ENCODE results near the gene ANK2. TPM values are rescaled to one million over a fixed set of nuclear protein-coding genes. Genes with fewer than 3 reads are reported as not detected.

ANK2 gene
- total and polyA plus RNA-seq, 2 donors = 5.3 to 14.7 TPM

- Histone ChIP-seq H3K9me3 (ENCODE audit: control insufficient read depth in 2 of 2, insufficient read depth in 1 of 2, low read length in 1 of 2) (no peaks in the 10 kb centered on the region), H3K4me1 (ENCODE audit: control insufficient read depth in 2 of 2, insufficient read depth in 2 of 2, low read length in 2 of 2) (no peaks in the 10 kb centered on the region), H3K27me3 (ENCODE audit: control insufficient read depth in 2 of 2, insufficient read depth in 1 of 2, low read length in 1 of 2) (no peaks in the 10 kb centered on the region), H3K4me3 (ENCODE audit: low read length in 2 of 2) (no peak overlapping the region), H3K36me3 (ENCODE audit: control insufficient read depth in 2 of 2, insufficient read depth in 2 of 2, low read length in 1 of 2) (no peaks in the 10 kb centered on the region), H3K27ac (ENCODE audit: low read depth in 1 of 2, low read length in 1 of 2) (no peak overlapping the region)
- no peak for DNase-seq (ENCODE audit: low read depth in 6 of 9, low spot score in 9 of 9)
- whole genome bisulfite sequencing = 97% methylated on average over 4 of the region's 4 CpGs
These were observed 36.7 kb upstream of the ANK2 start for GRCh38 chr4:113012786-113013185.

- no peak overlapping the region for H3K27ac ChIP-seq (ENCODE audit: low read depth in 1 of 2, low read length in 1 of 2)
- no peak overlapping the region for H3K4me3 ChIP-seq (ENCODE audit: low read length in 2 of 2)
- no peaks in the 10 kb centered on the region for H3K9me3 ChIP-seq (ENCODE audit: control insufficient read depth in 2 of 2, insufficient read depth in 1 of 2, low read length in 1 of 2)
- no peak for DNase-seq (ENCODE audit: low read depth in 6 of 9, low spot score in 9 of 9)
- no peaks in the 10 kb centered on the region for H3K36me3 ChIP-seq (ENCODE audit: control insufficient read depth in 2 of 2, insufficient read depth in 2 of 2, low read length in 1 of 2)
- H3K27me3 ChIP-seq (ENCODE audit: control insufficient read depth in 2 of 2, insufficient read depth in 1 of 2, low read length in 1 of 2) = no peaks in the 10 kb centered on the region
- no peaks in the 10 kb centered on the region for H3K4me1 ChIP-seq (ENCODE audit: control insufficient read depth in 2 of 2, insufficient read depth in 2 of 2, low read length in 2 of 2)
- 74% methylated on average over 1 of the region's 1 CpG for WGBS
These were observed 35.7 kb upstream of the ANK2 start for GRCh38 chr4:113013751-113014150.

- WGBS = 98% methylated on average over 1 of the region's 1 CpG
- Histone ChIP-seq H3K4me1 (ENCODE audit: control insufficient read depth in 2 of 2, insufficient read depth in 2 of 2, low read length in 2 of 2) (no peaks in the 10 kb centered on the region), H3K4me3 (ENCODE audit: low read length in 2 of 2) (no peak overlapping the region), H3K27me3 (ENCODE audit: control insufficient read depth in 2 of 2, insufficient read depth in 1 of 2, low read length in 1 of 2) (no peaks in the 10 kb centered on the region), H3K9me3 (ENCODE audit: control insufficient read depth in 2 of 2, insufficient read depth in 1 of 2, low read length in 1 of 2) (no peaks in the 10 kb centered on the region), H3K27ac (ENCODE audit: low read depth in 1 of 2, low read length in 1 of 2) (no peak overlapping the region), H3K36me3 (ENCODE audit: control insufficient read depth in 2 of 2, insufficient read depth in 2 of 2, low read length in 1 of 2) (no peaks in the 10 kb centered on the region)
- no peak for DNase-seq (ENCODE audit: low read depth in 6 of 9, low spot score in 9 of 9)
These were observed 33.1 kb upstream of the ANK2 start for GRCh38 chr4:113016377-113016776.

- H3K27me3 ChIP-seq (ENCODE audit: control insufficient read depth in 2 of 2, insufficient read depth in 1 of 2, low read length in 1 of 2) = no peaks in the 10 kb centered on the region
- no peaks in the 10 kb centered on the region for H3K36me3 ChIP-seq (ENCODE audit: control insufficient read depth in 2 of 2, insufficient read depth in 2 of 2, low read length in 1 of 2)
- 74% methylated on average over 1 of the region's 1 CpG for WGBS
- DNase-seq (ENCODE audit: low read depth in 6 of 9, low spot score in 9 of 9) = no peak
- H3K9me3 ChIP-seq (ENCODE audit: control insufficient read depth in 2 of 2, insufficient read depth in 1 of 2, low read length in 1 of 2) = no peaks in the 10 kb centered on the region
- H3K27ac ChIP-seq (ENCODE audit: low read depth in 1 of 2, low read length in 1 of 2) = no peak overlapping the region
- no peak overlapping the region for H3K4me3 ChIP-seq (ENCODE audit: low read length in 2 of 2)
- no peaks in the 10 kb centered on the region for H3K4me1 ChIP-seq (ENCODE audit: control insufficient read depth in 2 of 2, insufficient read depth in 2 of 2, low read length in 2 of 2)
These were observed 28.5 kb upstream of the ANK2 start for GRCh38 chr4:113020966-113021365.

GRCh38 chr4:113024388-113024787 is 25.1 kb upstream of the ANK2 start:
- Histone ChIP-seq H3K4me3 (ENCODE audit: low read length in 2 of 2) (no peak overlapping the region), H3K27ac (ENCODE audit: low read depth in 1 of 2, low read length in 1 of 2) (no peak overlapping the region), H3K4me1 (ENCODE audit: control insufficient read depth in 2 of 2, insufficient read depth in 2 of 2, low read length in 2 of 2) (no peaks in the 10 kb centered on the region), H3K9me3 (ENCODE audit: control insufficient read depth in 2 of 2, insufficient read depth in 1 of 2, low read length in 1 of 2) (no peaks in the 10 kb centered on the region), H3K36me3 (ENCODE audit: control insufficient read depth in 2 of 2, insufficient read depth in 2 of 2, low read length in 1 of 2) (no peaks in the 10 kb centered on the region), H3K27me3 (ENCODE audit: control insufficient read depth in 2 of 2, insufficient read depth in 1 of 2, low read length in 1 of 2) (no peaks in the 10 kb centered on the region)
- WGBS = 97% methylated on average over 1 of the region's 1 CpG
- no peak for DNase-seq (ENCODE audit: low read depth in 6 of 9, low spot score in 9 of 9)

- no peak for DNase-seq (ENCODE audit: low read depth in 6 of 9, low spot score in 9 of 9)
- no peaks in the 10 kb centered on the region for H3K36me3 ChIP-seq (ENCODE audit: control insufficient read depth in 2 of 2, insufficient read depth in 2 of 2, low read length in 1 of 2)
- 92% methylated on average over 1 of the region's 1 CpG for WGBS
- no peaks in the 10 kb centered on the region for H3K9me3 ChIP-seq (ENCODE audit: control insufficient read depth in 2 of 2, insufficient read depth in 1 of 2, low read length in 1 of 2)
- H3K27me3 ChIP-seq (ENCODE audit: control insufficient read depth in 2 of 2, insufficient read depth in 1 of 2, low read length in 1 of 2) = no peaks in the 10 kb centered on the region
- H3K4me3 ChIP-seq (ENCODE audit: low read length in 2 of 2) = no peak overlapping the region
- no peaks in the 10 kb centered on the region for H3K4me1 ChIP-seq (ENCODE audit: control insufficient read depth in 2 of 2, insufficient read depth in 2 of 2, low read length in 2 of 2)
- H3K27ac ChIP-seq (ENCODE audit: low read depth in 1 of 2, low read length in 1 of 2) = no peak overlapping the region
These were observed 24.0 kb upstream of the ANK2 start for GRCh38 chr4:113025416-113025815.

GRCh38 chr4:113026556-113026955 is 22.9 kb upstream of the ANK2 start:
- Histone ChIP-seq H3K36me3 (ENCODE audit: control insufficient read depth in 2 of 2, insufficient read depth in 2 of 2, low read length in 1 of 2) (no peaks in the 10 kb centered on the region), H3K27me3 (ENCODE audit: control insufficient read depth in 2 of 2, insufficient read depth in 1 of 2, low read length in 1 of 2) (no peaks in the 10 kb centered on the region), H3K9me3 (ENCODE audit: control insufficient read depth in 2 of 2, insufficient read depth in 1 of 2, low read length in 1 of 2) (no peaks in the 10 kb centered on the region), H3K4me3 (ENCODE audit: low read length in 2 of 2) (no peak overlapping the region), H3K27ac (ENCODE audit: low read depth in 1 of 2, low read length in 1 of 2) (no peak overlapping the region), H3K4me1 (ENCODE audit: control insufficient read depth in 2 of 2, insufficient read depth in 2 of 2, low read length in 2 of 2) (no peaks in the 10 kb centered on the region)
- DNase-seq (ENCODE audit: low read depth in 6 of 9, low spot score in 9 of 9) = no peak
- WGBS = 95% methylated on average over 2 of the region's 2 CpGs

- Histone ChIP-seq H3K4me1 (ENCODE audit: control insufficient read depth in 2 of 2, insufficient read depth in 2 of 2, low read length in 2 of 2) (no peaks in the 10 kb centered on the region), H3K27ac (ENCODE audit: low read depth in 1 of 2, low read length in 1 of 2) (no peak overlapping the region), H3K4me3 (ENCODE audit: low read length in 2 of 2) (no peak overlapping the region), H3K27me3 (ENCODE audit: control insufficient read depth in 2 of 2, insufficient read depth in 1 of 2, low read length in 1 of 2) (no peaks in the 10 kb centered on the region), H3K9me3 (ENCODE audit: control insufficient read depth in 2 of 2, insufficient read depth in 1 of 2, low read length in 1 of 2) (no peaks in the 10 kb centered on the region), H3K36me3 (ENCODE audit: control insufficient read depth in 2 of 2, insufficient read depth in 2 of 2, low read length in 1 of 2) (no peaks in the 10 kb centered on the region)
- no peak for DNase-seq (ENCODE audit: low read depth in 6 of 9, low spot score in 9 of 9)
- 94% methylated on average over 2 of the region's 2 CpGs for WGBS
These were observed 21.4 kb upstream of the ANK2 start for GRCh38 chr4:113028074-113028473.

- no peaks in the 10 kb centered on the region for H3K27me3 ChIP-seq (ENCODE audit: control insufficient read depth in 2 of 2, insufficient read depth in 1 of 2, low read length in 1 of 2)
- DNase-seq (ENCODE audit: low read depth in 6 of 9, low spot score in 9 of 9) = no peak
- H3K36me3 ChIP-seq (ENCODE audit: control insufficient read depth in 2 of 2, insufficient read depth in 2 of 2, low read length in 1 of 2) = no peaks in the 10 kb centered on the region
- no peaks in the 10 kb centered on the region for H3K4me1 ChIP-seq (ENCODE audit: control insufficient read depth in 2 of 2, insufficient read depth in 2 of 2, low read length in 2 of 2)
- no peaks in the 10 kb centered on the region for H3K9me3 ChIP-seq (ENCODE audit: control insufficient read depth in 2 of 2, insufficient read depth in 1 of 2, low read length in 1 of 2)
- WGBS = 79% methylated on average over 1 of the region's 1 CpG
- no peak overlapping the region for H3K27ac ChIP-seq (ENCODE audit: low read depth in 1 of 2, low read length in 1 of 2)
- H3K4me3 ChIP-seq (ENCODE audit: low read length in 2 of 2) = no peak overlapping the region
These were observed 18.2 kb upstream of the ANK2 start for GRCh38 chr4:113031212-113031611.

- H3K4me3 ChIP-seq (ENCODE audit: low read length in 2 of 2) = no peak overlapping the region
- no peaks in the 10 kb centered on the region for H3K4me1 ChIP-seq (ENCODE audit: control insufficient read depth in 2 of 2, insufficient read depth in 2 of 2, low read length in 2 of 2)
- DNase-seq (ENCODE audit: low read depth in 6 of 9, low spot score in 9 of 9) = no peak
- no peaks in the 10 kb centered on the region for H3K36me3 ChIP-seq (ENCODE audit: control insufficient read depth in 2 of 2, insufficient read depth in 2 of 2, low read length in 1 of 2)
- WGBS = 90% methylated on average over 1 of the region's 1 CpG
- no peaks in the 10 kb centered on the region for H3K27me3 ChIP-seq (ENCODE audit: control insufficient read depth in 2 of 2, insufficient read depth in 1 of 2, low read length in 1 of 2)
- no peaks in the 10 kb centered on the region for H3K9me3 ChIP-seq (ENCODE audit: control insufficient read depth in 2 of 2, insufficient read depth in 1 of 2, low read length in 1 of 2)
- H3K27ac ChIP-seq (ENCODE audit: low read depth in 1 of 2, low read length in 1 of 2) = no peak overlapping the region
These were observed 8.7 kb upstream of the ANK2 start for GRCh38 chr4:113040793-113041192.

Measured in thymus (tissue), 11 donors.